Common myeloid progenitor, CD34-positive (primary cell): ENCODE measurements around the gene FGF18. TPM values are rescaled to one million over a fixed set of nuclear protein-coding genes. Genes with fewer than 3 reads are reported as not detected.
"Not testable (repeated sequence)": the region's sequence is repeated elsewhere in the genome, so short reads cannot be mapped to it uniquely, and the experiment has no call there.

Source experiments
- CTCF ChIA-PET: fragments of 350-600 bp; sonication (Branson Sonifier 250); formaldehyde crosslinking; loops from one replicate; lab custom pipeline; 2021; ENCODE audit warnings: antibody characterized with exemption; lab: Charles Lee
- POLR2A ChIA-PET: fragments of 350-600 bp; sonication (Branson Sonifier 250); formaldehyde crosslinking; loops from one replicate; lab custom pipeline; 2021; ENCODE audit warnings: antibody characterized with exemption; lab: Charles Lee
- DNase-seq, 3 donors: peaks; one replicate each; pipeline versions ENCODE4 v3.0.0 to v3.0.0-alpha.2; 2013
- H3K27ac ChIP-seq, 2 experiments: 1 replicate in 1 of 2; 2 replicates in 1 of 2; pipeline ENCODE4 v1.7.0; 2013; ENCODE audit warnings: inconsistent platforms in 2 of 2, low read length in 2 of 2, mild to moderate bottlenecking in 2 of 2, low read depth in 1 of 2, moderate library complexity in 1 of 2; ENCODE audit not compliant: severe bottlenecking in 2 of 2, insufficient read depth in 1 of 2, poor library complexity in 1 of 2
- H3K27me3 ChIP-seq, 5 experiments: replicated peaks in 2 of 5; 1 replicate in 3 of 5; 2 replicates in 2 of 5; pipeline versions ENCODE4 v1.6.1 to v1.7.0; 2013; ENCODE audit warnings: low read length in 4 of 5, mild to moderate bottlenecking in 2 of 5, moderate library complexity in 2 of 5, inconsistent platforms in 1 of 5; ENCODE audit not compliant: insufficient read depth in 5 of 5, control insufficient read depth in 4 of 5
- H3K36me3 ChIP-seq, 4 experiments: 1 replicate in 2 of 4; 2 replicates in 2 of 4; pipeline versions ENCODE4 v1.6.1 to v1.7.0; 2013; ENCODE audit warnings: low read length in 3 of 4, control low read depth in 1 of 4, mild to moderate bottlenecking in 1 of 4; ENCODE audit not compliant: control insufficient read depth in 4 of 4, insufficient read depth in 4 of 4
- H3K4me1 ChIP-seq, 4 experiments: 1 replicate in 3 of 4; 2 replicates in 1 of 4; pipeline versions ENCODE4 v1.6.1 to v1.7.1; 2013; ENCODE audit warnings: low read length in 3 of 4, mild to moderate bottlenecking in 3 of 4, control low read depth in 1 of 4, inconsistent platforms in 1 of 4, moderate library complexity in 1 of 4; ENCODE audit not compliant: control insufficient read depth in 4 of 4, insufficient read depth in 4 of 4; ENCODE audit errors: control extremely low read depth in 1 of 4
- H3K4me3 ChIP-seq, 7 experiments: 1 replicate in 4 of 7; 2 replicates in 3 of 7; pipeline versions ENCODE4 v1.5.1 to v1.7.0; 2013; ENCODE audit warnings: mild to moderate bottlenecking in 7 of 7, low read length in 6 of 7, moderate library complexity in 6 of 7, inconsistent platforms in 2 of 7, low read depth in 2 of 7, control low read depth in 1 of 7; ENCODE audit not compliant: insufficient read depth in 4 of 7, control insufficient read depth in 1 of 7; ENCODE audit errors: extremely low read depth in 1 of 7
- H3K9me3 ChIP-seq, 5 experiments: 1 replicate in 4 of 5; 2 replicates in 1 of 5; pipeline versions ENCODE4 v1.6.1 to v1.7.1; 2013; ENCODE audit warnings: low read length in 4 of 5, mild to moderate bottlenecking in 2 of 5, inconsistent platforms in 1 of 5, low read depth in 1 of 5, moderate library complexity in 1 of 5; ENCODE audit not compliant: control insufficient read depth in 4 of 5, insufficient read depth in 2 of 5; ENCODE audit errors: control extremely low read depth in 1 of 5
- WGBS: methylation state at CpG from one replicate; pipeline ENCODE4 v1.1.5; 2013; ENCODE audit not compliant: insufficient coverage; 5-methylcytosine and 5-hydroxymethylcytosine counted together
- polyA plus RNA-seq: library from polyadenylated mRNA; unstranded; fragments of 120-200 nt; gene quantifications from one replicate; pipeline ENCODE4 v1.2.1, GENCODE V29; 2013

The FGF18 gene, protein sequence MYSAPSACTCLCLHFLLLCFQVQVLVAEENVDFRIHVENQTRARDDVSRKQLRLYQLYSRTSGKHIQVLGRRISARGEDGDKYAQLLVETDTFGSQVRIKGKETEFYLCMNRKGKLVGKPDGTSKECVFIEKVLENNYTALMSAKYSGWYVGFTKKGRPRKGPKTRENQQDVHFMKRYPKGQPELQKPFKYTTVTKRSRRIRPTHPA
- 0.16 TPM for polyA plus RNA-seq

GRCh38 chr5:171418982-171419687 lies at the start of gene FGF18:
Gene FGF18, plus strand, starts transcription at chr5:171419647. Its CDS starts 553 bp downstream, at chr5:171420200.
- ChIA-PET POLR2A (interaction anchor here (1.1 kb wide), 1 partner anchor 11 kb away, joined by 4 read pairs; no protein-coding TSS in a partner anchor), CTCF (interaction anchor here (0.6 to 7.2 kb wide), 22 partner anchors 10 to 814 kb away, joined by 3 to 118 read pairs (median 4); partner anchors contain the start of gene FBXW11)
- no peak within 1 kb of the TSS for H3K27ac ChIP-seq
- peak in 2 of 3 donors; percentile 51 to 66 for DNase-seq
- peaks cover 0 to 25% (median 10%) of the 10 kb centered on the region in 5 experiments for H3K27me3 ChIP-seq
- H3K36me3 ChIP-seq, result no peaks in the 10 kb centered on the region
- H3K4me3 ChIP-seq, result peak within 1 kb of the TSS; percentile 19 to 83 (median 57)
- under 1% methylated on average over 50 of the region's 74 CpGs for WGBS
- no peaks in the 10 kb centered on the region for H3K9me3 ChIP-seq
- H3K4me1 ChIP-seq, result peaks cover 0 to 28% (median 25%) of the 10 kb centered on the region in 4 experiments

- peaks cover 0 to 19% (median 8%) of the 10 kb centered on the region in 4 experiments for H3K4me1 ChIP-seq
- no peaks in the 10 kb centered on the region for H3K36me3 ChIP-seq
- DNase-seq, result no peak
- no peak overlapping the region for H3K27ac ChIP-seq
- ChIA-PET CTCF (interaction anchor here (0.6 to 2.1 kb wide), 3 partner anchors 13 to 177 kb away, joined by 3 to 8 read pairs (median 3); no protein-coding TSS in a partner anchor), POLR2A (no interaction called here)
- no peaks in the 10 kb centered on the region for H3K9me3 ChIP-seq
- 100% methylated on average over 3 of the region's 4 CpGs for WGBS
- peaks cover 0 to 4% (median 0%) of the 10 kb centered on the region in 5 experiments for H3K27me3 ChIP-seq
- no peak overlapping the region for H3K4me3 ChIP-seq
Observed at GRCh38 chr5:171369898-171370297, 49.5 kb upstream of the FGF18 start.

GRCh38 chr5:171370881-171371280 lies 48.6 kb upstream of the FGF18 start:
- DNase-seq, H3K27ac ChIP-seq, H3K36me3 ChIP-seq, POLR2A ChIA-PET, H3K4me3 ChIP-seq, H3K27me3 ChIP-seq, H3K9me3 ChIP-seq: not testable (repeated sequence)
- 73% methylated on average over 5 of the region's 10 CpGs for WGBS
- CTCF ChIA-PET, result interaction anchor here (1.3 to 2.1 kb wide), 2 partner anchors 12 to 16 kb away, joined by 3 to 8 read pairs; no protein-coding TSS in a partner anchor
- H3K4me1 ChIP-seq, result peaks cover 0 to 19% (median 8%) of the 10 kb centered on the region in 4 experiments

GRCh38 chr5:171371326-171371725 lies 48.1 kb upstream of the FGF18 start:
- CTCF ChIA-PET, result interaction anchor here (1.3 to 2.1 kb wide), 2 partner anchors 12 to 15 kb away, joined by 3 to 8 read pairs; no protein-coding TSS in a partner anchor

DNA sequence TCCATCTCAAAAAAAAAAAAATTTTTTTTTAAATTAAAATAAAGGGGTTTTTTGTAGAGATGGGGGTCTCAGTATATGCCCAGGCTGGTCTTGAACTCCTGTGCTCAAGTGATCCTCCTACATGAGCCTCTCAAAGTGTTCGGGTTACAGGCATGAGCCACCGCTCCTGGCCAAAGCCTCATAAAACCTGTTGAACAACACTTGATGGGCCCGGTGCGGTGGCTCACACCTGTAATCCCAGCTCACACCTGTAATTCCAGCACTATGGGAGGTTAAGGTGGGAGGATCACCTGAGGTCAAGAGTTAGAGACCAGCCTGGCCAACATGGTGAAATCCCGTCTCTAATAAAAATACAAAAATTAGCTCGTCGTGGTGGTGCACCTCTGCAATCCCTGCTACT lies 39.5 kb upstream of the FGF18 start:
- Histone ChIP-seq H3K27me3 (no peaks in the 10 kb centered on the region), H3K27ac (no peak overlapping the region), H3K4me1 (no peaks in the 10 kb centered on the region), H3K4me3 (no peak overlapping the region), H3K36me3 (no peaks in the 10 kb centered on the region), H3K9me3 (no peaks in the 10 kb centered on the region)
- WGBS, result 100% methylated on average over 4 of the region's 7 CpGs
- POLR2A ChIA-PET, result no interaction called here
- no peak for DNase-seq
- CTCF ChIA-PET, result interaction anchor here (0.6 kb wide), 1 partner anchor 251 kb away, joined by 3 read pairs; no protein-coding TSS in a partner anchor

More at GRCh38 chr5:171371326-171371725, 48.1 kb upstream of the FGF18 start:
- H3K36me3 ChIP-seq, result no peaks in the 10 kb centered on the region
- no peak overlapping the region for H3K4me3 ChIP-seq
- WGBS, result 92% methylated on average over 11 of the region's 13 CpGs
- POLR2A ChIA-PET, result no interaction called here
- no peak overlapping the region for H3K27ac ChIP-seq
- DNase-seq, result no peak
- no peaks in the 10 kb centered on the region for H3K9me3 ChIP-seq
- H3K27me3 ChIP-seq, result peaks cover 0 to 4% (median 0%) of the 10 kb centered on the region in 5 experiments
- peaks cover 0 to 19% (median 8%) of the 10 kb centered on the region in 4 experiments for H3K4me1 ChIP-seq

DNA sequence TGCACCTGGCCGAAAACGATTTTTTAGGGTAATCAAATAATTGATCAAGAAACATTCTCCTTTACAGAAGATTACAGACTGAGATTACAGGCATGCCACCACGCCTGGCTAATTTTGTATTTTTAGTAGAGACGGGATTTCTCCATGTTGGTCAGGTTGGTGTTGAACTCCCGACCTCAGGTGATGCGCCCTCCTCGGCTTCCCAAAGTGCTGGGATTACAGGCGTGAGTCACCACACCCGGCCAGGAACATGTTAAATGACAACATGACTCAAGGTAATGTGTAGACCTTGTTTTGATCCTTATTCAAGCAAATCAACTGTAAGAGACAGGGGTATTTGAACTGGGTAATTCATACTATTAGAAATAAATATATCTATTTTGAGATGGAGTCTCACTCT lies 35.0 kb upstream of the FGF18 start:
- H3K4me1 ChIP-seq, result peaks cover 6 to 22% (median 10%) of the 10 kb centered on the region in 4 experiments
- H3K9me3 ChIP-seq, H3K36me3 ChIP-seq, H3K27me3 ChIP-seq, DNase-seq, H3K27ac ChIP-seq, POLR2A ChIA-PET, H3K4me3 ChIP-seq: not testable (repeated sequence)
- CTCF ChIA-PET, result interaction anchor here (1.6 to 2.5 kb wide), 2 partner anchors 9 to 14 kb away, joined by 4 to 8 read pairs; no protein-coding TSS in a partner anchor
- WGBS, result 94% methylated on average over 6 of the region's 9 CpGs
